Stimulated activated naive CD8-positive, alpha-beta T cell treated with anti-CD3 and anti-CD28 coated beads, Interleukin-15, Interleukin-2, amounts not matched to agents 100 ng/mL and 50 ng/mL, for 24 hours (primary cell): ENCODE data around the gene STRN4.
A peak's percentile ranks its signal among the peaks of the same experiment; 100 is the strongest.

Experiments used
- H3K27ac Mint-ChIP-seq: one replicate; pipeline ENCODE4 v1.8.0; 2021; ENCODE audit warnings: mild to moderate bottlenecking, mixed read lengths
- H3K27me3 Mint-ChIP-seq: one replicate; pipeline ENCODE4 v1.8.0; 2021; ENCODE audit warnings: mixed read lengths
- H3K36me3 Mint-ChIP-seq: one replicate; pipeline ENCODE4 v1.8.0; 2021; ENCODE audit warnings: low read depth, mixed read lengths
- H3K4me1 Mint-ChIP-seq: one replicate; pipeline ENCODE4 v1.8.0; 2021; ENCODE audit warnings: low read depth, mixed read lengths
- H3K4me3 Mint-ChIP-seq: one replicate; pipeline ENCODE4 v1.8.0; 2021; ENCODE audit warnings: mild to moderate bottlenecking, mixed read lengths
- H3K9me3 Mint-ChIP-seq: one replicate; pipeline ENCODE4 v1.8.0; 2021; ENCODE audit warnings: mixed read lengths

Gene STRN4

GRCh38 chr19:46697204-46697960 is 48.9 kb downstream of the STRN4 start:
- Mint-ChIP-seq H3K36me3 (peaks cover 62% of the 10 kb centered on the region), H3K27me3 (no peaks in the 10 kb centered on the region), H3K27ac (no peak overlapping the region), H3K4me1 (no peaks in the 10 kb centered on the region), H3K4me3 (no peak overlapping the region), H3K9me3 (no peaks in the 10 kb centered on the region)

- H3K27me3 Mint-ChIP-seq = no peaks in the 10 kb centered on the region
- H3K4me1 Mint-ChIP-seq = no peaks in the 10 kb centered on the region
- peaks cover 67% of the 10 kb centered on the region for H3K36me3 Mint-ChIP-seq
- no peak overlapping the region for H3K27ac Mint-ChIP-seq
- H3K4me3 Mint-ChIP-seq = no peak overlapping the region
- no peaks in the 10 kb centered on the region for H3K9me3 Mint-ChIP-seq
Measured at GRCh38 chr19:46696866-46697203, 49.4 kb downstream of the STRN4 start.

GRCh38 chr19:46696052-46696451 is 50.2 kb downstream of the STRN4 start:
- H3K27me3 Mint-ChIP-seq = no peaks in the 10 kb centered on the region
- H3K9me3 Mint-ChIP-seq = no peaks in the 10 kb centered on the region
- H3K36me3 Mint-ChIP-seq = peaks cover 68% of the 10 kb centered on the region
- no peak overlapping the region for H3K4me3 Mint-ChIP-seq
- no peaks in the 10 kb centered on the region for H3K4me1 Mint-ChIP-seq
- no peak overlapping the region for H3K27ac Mint-ChIP-seq

GRCh38 chr19:46693760-46694159 is 52.5 kb downstream of the STRN4 start:
- Mint-ChIP-seq H3K27ac (no peak overlapping the region), H3K4me3 (no peak overlapping the region), H3K4me1 (no peaks in the 10 kb centered on the region), H3K9me3 (no peaks in the 10 kb centered on the region), H3K36me3 (peaks cover 72% of the 10 kb centered on the region), H3K27me3 (no peaks in the 10 kb centered on the region)

- Mint-ChIP-seq H3K27me3 (no peaks in the 10 kb centered on the region), H3K9me3 (no peaks in the 10 kb centered on the region), H3K27ac (peak overlapping the region; percentile 16), H3K36me3 (peaks cover 69% of the 10 kb centered on the region), H3K4me1 (no peaks in the 10 kb centered on the region), H3K4me3 (no peak overlapping the region)
Measured at GRCh38 chr19:46692918-46693722, 53.1 kb downstream of the STRN4 start.

- Mint-ChIP-seq H3K27me3 (no peaks in the 10 kb centered on the region), H3K4me1 (no peaks in the 10 kb centered on the region), H3K27ac (no peak overlapping the region), H3K4me3 (no peak overlapping the region), H3K36me3 (peaks cover 75% of the 10 kb centered on the region), H3K9me3 (no peaks in the 10 kb centered on the region)
Measured at GRCh38 chr19:46691948-46692347, 54.3 kb downstream of the STRN4 start.

- Mint-ChIP-seq H3K27me3 (no peaks in the 10 kb centered on the region), H3K9me3 (no peaks in the 10 kb centered on the region), H3K27ac (no peak overlapping the region), H3K36me3 (peaks cover 69% of the 10 kb centered on the region), H3K4me3 (no peak overlapping the region), H3K4me1 (no peaks in the 10 kb centered on the region)
Measured at GRCh38 chr19:46691104-46691503, 55.1 kb downstream of the STRN4 start.

GRCh38 chr19:46689358-46689757 is 56.9 kb downstream of the STRN4 start:
- Mint-ChIP-seq H3K27ac (no peak overlapping the region), H3K27me3 (no peaks in the 10 kb centered on the region), H3K36me3 (peaks cover 70% of the 10 kb centered on the region), H3K4me1 (no peaks in the 10 kb centered on the region), H3K9me3 (no peaks in the 10 kb centered on the region), H3K4me3 (no peak overlapping the region)

- Mint-ChIP-seq H3K9me3 (no peaks in the 10 kb centered on the region), H3K27me3 (no peaks in the 10 kb centered on the region), H3K36me3 (peaks cover 68% of the 10 kb centered on the region), H3K4me1 (no peaks in the 10 kb centered on the region), H3K4me3 (no peak overlapping the region), H3K27ac (no peak overlapping the region)
Measured at GRCh38 chr19:46687438-46688145, 58.7 kb downstream of the STRN4 start.

GRCh38 chr19:46685189-46685588 is 61.1 kb downstream of the STRN4 start:
- no peak overlapping the region for H3K4me3 Mint-ChIP-seq
- peak overlapping the region; percentile 58 for H3K27ac Mint-ChIP-seq
- no peaks in the 10 kb centered on the region for H3K27me3 Mint-ChIP-seq
- H3K36me3 Mint-ChIP-seq = peaks cover 55% of the 10 kb centered on the region
- H3K4me1 Mint-ChIP-seq = no peaks in the 10 kb centered on the region
- H3K9me3 Mint-ChIP-seq = no peaks in the 10 kb centered on the region

- H3K36me3 Mint-ChIP-seq = peaks cover 66% of the 10 kb centered on the region
- H3K4me3 Mint-ChIP-seq = no peak overlapping the region
- no peaks in the 10 kb centered on the region for H3K9me3 Mint-ChIP-seq
- no peaks in the 10 kb centered on the region for H3K27me3 Mint-ChIP-seq
- H3K27ac Mint-ChIP-seq = peak overlapping the region; percentile 58
- H3K4me1 Mint-ChIP-seq = peaks cover 5% of the 10 kb centered on the region
Measured at GRCh38 chr19:46678110-46678732, 68.0 kb downstream of the STRN4 start.

- H3K4me1 Mint-ChIP-seq = peaks cover 5% of the 10 kb centered on the region
- peaks cover 54% of the 10 kb centered on the region for H3K36me3 Mint-ChIP-seq
- no peaks in the 10 kb centered on the region for H3K27me3 Mint-ChIP-seq
- H3K27ac Mint-ChIP-seq = no peak overlapping the region
- H3K9me3 Mint-ChIP-seq = no peaks in the 10 kb centered on the region
- H3K4me3 Mint-ChIP-seq = no peak overlapping the region
Measured at GRCh38 chr19:46674416-46675178, 71.7 kb downstream of the STRN4 start.

GRCh38 chr19:46670813-46671212 is 75.4 kb downstream of the STRN4 start:
- H3K27me3 Mint-ChIP-seq = no peaks in the 10 kb centered on the region
- no peaks in the 10 kb centered on the region for H3K4me1 Mint-ChIP-seq
- no peaks in the 10 kb centered on the region for H3K9me3 Mint-ChIP-seq
- H3K27ac Mint-ChIP-seq = no peak overlapping the region
- no peak overlapping the region for H3K4me3 Mint-ChIP-seq
- H3K36me3 Mint-ChIP-seq = peaks cover 26% of the 10 kb centered on the region
